NCI-H526 treated with DMSO at 0.1 percent for 48 hours (cell line): Measurements from ENCODE around the gene FAXDC2.
"Not testable (repeated sequence)": the region's sequence is repeated elsewhere in the genome, so short reads cannot be mapped to it uniquely, and the experiment has no call there.

Experiments
- DNase-seq: peaks from one replicate; lab custom pipeline; 2025; lab: John Stamatoyannopoulos, UW

Gene FAXDC2

DNA sequence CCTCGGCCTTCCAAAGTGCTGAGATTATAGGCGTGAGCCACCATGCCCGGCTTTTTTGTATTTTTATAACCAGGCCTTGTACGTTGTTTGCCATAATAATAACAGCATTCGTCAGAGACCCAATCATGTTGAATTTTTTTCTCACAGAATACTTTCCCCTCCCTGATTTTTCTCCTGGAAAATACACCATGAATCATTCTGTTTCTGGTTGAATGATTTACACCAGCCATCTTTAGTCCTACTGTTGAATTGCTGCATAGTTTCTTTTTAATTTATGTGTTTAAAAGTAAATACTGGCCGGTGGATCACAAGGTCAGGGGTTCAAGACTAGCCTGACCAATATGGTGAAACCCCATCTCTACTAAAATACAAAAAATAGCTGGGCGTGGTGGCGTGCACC lies 11.5 kb upstream of the FAXDC2 start:
- DNase-seq, result no peak

- no peak for DNase-seq
Measured at GRCh38 chr5:154860765-154861164, 10.4 kb upstream of the FAXDC2 start.

- no peak for DNase-seq
Measured at GRCh38 chr5:154860123-154860522, 9.7 kb upstream of the FAXDC2 start.

GRCh38 chr5:154858972-154859871 lies 8.8 kb upstream of the FAXDC2 start:
- DNase-seq, result peak; percentile 5

DNA sequence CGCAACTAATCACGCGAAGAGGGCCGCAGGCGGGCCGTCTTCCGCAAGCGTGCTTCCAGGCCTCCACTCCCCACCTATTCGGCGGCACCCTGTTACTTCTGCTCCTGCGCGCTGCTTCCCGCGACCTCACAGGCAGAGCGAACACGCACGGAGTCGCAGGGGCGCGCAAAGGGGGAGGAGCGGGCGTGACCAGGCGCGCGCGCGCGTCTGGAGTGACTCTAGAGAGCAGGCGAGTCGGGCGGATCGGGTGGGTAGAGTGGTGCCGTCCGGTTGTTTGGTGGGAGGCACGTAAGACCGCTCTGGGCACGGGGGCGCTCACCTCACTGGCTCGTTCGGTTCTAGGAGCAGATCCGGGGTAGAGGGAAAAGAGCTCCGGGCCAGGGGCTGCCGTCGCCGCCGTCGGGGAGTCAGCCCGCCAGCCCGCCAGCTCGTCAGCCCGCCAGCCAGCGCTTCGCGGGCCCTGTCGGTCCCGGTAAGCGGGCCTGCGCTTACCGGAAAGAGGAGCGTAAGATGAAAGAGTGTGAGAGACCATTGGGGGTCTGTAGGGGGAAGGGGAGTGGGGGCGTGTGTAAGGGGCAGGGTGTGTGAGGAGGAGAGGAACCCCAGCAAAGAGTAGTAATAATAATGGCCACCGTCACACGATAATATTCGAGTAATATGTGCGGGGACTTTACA lies 8.0 kb upstream of the FAXDC2 start, which contains the start of gene CNOT8:
Gene CNOT8 (plus strand): TSS at position 331 of the 675 bp plus-strand sequence. CDS start 4,652 bp downstream, outside the sequence.
- peak; percentile 97 for DNase-seq

GRCh38 chr5:154857530-154858296 lies 7.3 kb upstream of the FAXDC2 start:
- DNase-seq, result peak; percentile 97

DNA sequence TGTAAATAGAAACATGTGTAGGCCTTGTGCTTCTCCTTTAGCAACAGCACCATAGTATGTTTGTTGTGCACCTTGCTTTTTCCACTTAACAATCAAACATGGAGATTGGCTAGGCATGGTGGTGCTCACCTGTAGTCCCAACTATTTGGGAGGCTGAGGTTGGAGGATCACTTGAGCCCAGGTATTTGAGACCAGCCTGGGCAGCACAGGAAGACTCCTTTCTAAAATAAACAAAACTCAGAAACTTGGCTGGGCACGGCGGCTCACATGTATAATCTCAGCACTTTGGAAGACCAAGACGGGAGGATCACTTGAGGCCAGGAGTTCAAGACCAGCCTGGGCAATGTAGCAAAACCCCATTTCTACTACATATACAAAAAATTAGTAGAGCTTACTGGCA lies 948 bp upstream of the FAXDC2 start:
- DNase-seq, result no peak

DNA sequence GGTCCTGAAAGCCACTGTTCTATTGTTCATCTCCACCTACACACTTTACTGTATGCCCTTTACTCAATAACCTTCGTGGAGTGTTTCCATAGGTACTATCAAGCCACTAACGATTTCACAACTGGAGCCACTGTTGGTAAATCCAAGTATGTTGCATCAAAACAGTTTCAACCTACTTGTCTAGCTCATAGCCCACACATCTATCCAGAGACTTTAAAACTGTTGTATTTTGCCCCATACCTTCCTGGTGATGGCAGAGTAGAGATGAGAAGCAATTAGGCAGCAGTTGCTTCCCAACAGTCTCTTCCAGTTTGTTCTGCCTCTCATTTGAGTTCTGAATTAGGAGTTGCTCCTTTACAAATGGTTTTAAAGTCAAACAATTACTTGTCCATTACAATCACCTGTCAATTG lies 607 bp downstream of the FAXDC2 start:
- DNase-seq, result no peak

- DNase-seq, result no peak
Measured at GRCh38 chr5:154849264-154849785, 1.1 kb downstream of the FAXDC2 start.

DNA sequence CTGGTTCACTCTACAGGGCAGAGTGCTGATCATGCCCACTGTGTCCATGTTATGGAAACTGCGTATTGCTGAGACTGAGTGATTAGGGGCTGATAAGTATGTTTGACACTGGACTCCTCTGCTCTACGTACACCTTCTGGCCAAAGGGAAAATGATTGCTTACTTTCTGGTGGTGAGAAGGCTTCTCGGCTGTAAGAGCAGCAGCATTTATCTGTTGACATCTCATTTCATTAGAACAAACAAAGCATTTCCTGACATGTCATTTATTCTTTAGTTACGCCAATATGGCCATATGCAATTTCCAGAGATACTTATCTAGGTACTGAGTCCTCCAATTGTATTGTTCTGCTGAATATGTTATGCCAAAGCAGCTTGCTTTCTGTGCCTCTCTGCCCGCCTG lies 5.6 kb downstream of the FAXDC2 start:
- DNase-seq, result no peak

DNA sequence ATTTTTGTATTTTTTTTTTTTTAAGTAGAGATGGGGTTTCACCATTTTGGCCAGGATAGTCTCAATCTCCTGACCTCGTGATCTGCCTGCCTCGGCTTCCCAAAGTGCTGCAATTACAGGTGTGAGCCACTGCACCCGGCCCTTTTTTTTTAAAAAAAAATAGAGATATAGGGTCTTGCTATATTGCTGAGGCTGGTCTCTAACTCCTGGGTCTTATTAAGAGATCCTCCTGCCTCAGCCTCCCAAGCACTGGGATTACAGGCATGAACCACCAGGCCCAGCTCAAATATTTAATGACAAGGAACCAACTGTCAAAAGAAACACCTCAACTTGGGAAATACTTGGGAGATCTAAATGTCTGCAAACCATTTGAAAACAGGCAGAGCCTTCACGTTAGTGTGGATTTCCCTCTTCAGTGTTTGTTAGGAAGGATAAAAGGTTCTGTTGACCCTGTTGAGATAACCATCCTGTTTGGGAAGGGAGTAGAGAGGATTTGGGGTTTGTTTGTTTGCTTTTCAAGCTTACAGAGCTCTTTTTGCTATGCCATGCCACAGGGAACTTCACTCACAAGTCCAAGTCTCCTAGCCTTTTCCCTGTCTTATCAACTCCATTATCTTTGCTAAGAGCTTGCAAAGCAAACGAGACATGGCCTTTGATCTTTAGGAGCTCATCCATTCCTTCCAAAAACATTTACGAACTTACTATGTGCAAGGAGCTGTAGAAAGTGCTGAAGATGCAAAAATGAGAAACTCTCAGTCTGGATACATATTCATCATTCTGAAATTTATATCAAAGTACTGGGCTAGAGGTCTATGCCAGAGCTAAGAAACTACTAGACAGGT lies 7.5 kb downstream of the FAXDC2 start:
- no peak for DNase-seq

GRCh38 chr5:154841273-154841661 lies 9.1 kb downstream of the FAXDC2 start:
- DNase-seq, result no peak

DNA sequence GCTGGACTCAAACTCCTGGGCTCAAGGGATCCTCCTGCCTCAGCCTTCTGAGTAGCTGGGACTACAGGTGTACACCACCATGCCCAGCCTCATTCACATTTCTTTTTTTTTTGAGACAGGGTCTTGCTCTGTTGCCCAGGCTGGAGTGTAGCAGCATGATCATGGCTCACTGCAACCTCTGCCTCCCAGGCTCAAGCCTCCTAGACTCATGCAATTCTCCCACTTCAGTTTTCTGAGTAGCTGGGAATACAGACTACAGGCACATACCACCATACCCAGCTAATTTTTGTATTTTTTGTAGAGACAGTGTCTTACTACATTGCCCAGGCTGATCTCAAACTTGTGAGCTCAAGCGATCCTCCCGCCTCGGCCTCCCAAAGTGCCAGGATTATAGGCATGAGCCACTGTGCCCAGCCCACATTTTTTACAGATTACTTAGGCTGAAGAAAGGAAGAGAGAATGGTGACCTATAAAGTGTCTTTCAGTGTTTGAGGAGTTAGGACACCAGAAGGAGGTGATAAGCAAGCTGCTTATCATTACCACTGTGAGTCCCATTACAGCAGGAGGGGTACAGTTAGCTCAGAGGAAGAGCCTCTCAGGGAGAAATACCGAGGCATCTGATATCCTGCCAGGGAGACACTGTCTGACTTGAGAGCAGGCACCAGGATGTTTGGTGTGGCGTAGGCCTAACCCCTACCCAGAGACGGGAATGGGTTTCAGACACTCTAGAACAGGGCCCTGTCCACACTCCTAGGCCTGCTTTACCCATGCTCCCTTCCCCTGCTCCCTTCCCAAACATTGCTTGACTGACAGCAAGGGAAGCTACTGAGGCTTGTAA lies 9.7 kb downstream of the FAXDC2 start:
- no peak for DNase-seq

DNA sequence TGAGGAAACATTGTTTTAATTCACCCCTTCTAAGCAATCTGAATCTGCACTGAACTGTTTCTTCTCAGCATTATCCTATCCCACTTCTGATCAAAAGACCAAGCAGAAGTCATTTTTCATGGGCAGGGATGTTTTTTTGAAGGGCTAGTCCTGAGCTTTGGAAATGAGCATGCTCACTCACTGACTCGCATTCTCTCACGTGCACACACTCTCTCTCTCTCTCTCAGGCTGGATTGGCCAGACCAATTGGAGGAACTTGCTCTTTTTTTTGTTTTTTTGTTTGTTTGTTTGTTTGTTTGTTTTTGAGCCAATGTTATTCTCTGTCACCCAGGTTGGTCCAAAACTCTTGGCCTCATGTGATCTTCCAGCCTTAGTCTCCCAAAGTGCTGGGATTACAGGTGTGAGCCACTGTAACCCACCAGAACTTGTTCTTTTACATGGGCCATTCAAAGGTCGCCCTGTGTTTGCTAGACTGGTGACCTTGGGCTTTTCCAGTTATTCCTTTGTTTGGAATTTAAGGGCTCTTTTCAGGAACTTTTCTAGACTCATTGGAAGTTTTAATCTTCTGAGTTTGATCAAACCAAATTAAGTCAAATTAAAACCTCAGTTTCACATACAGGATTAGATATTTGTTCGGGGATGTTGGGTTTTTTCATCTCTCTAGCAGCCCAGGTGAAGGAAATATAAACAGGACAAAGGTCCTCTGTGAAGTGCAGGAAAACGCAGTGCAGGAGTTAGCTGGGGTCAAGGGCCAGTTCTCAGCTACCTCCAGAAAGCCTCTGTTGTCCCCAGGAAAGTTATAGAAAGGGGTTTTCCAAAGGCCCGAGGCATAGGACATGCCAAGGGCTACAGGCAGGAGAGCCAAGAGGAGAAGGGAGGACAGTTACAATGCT lies 13.1 kb downstream of the FAXDC2 start:
- no peak for DNase-seq

DNA sequence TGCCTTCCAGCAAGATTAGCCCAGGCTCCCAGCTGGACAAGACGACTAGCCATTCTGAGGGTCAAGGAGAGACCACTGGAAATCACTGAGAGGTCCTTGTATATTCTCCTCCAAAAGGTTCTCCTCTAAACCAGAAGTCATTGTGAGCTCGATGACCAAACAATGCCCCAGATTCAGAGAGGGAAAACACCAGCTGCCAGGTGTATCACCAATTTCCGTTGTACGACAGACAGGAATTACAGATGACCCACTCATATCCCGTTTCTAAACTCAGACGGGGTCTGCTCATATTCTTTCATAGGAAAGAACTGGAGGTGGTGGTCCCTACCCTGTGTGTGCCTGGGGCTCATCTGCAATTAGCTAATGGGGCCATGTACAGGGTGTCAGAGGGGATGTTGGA lies 14.2 kb downstream of the FAXDC2 start:
- DNase-seq, result no peak

DNA sequence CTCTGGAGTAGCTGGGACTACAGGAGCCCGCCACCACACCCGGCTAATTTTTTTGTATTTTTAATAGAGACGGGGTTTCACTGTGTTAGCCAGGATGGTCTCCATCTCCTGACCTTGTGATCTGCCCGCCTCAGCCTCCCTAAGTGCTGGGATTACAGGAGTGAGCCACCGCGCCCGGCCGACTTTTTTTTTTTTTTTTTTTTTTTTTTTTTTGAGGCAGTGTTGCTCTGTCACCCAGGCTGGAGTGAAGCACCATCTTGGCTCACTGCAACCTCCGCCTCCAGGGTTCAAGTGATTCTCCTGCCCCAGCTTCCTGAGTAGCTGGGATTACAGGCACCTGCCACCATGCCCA lies 14.7 kb downstream of the FAXDC2 start:
- DNase-seq, result not testable (repeated sequence)

- DNase-seq, result no peak
Measured at GRCh38 chr5:154834053-154834452, 16.4 kb downstream of the FAXDC2 start.

GRCh38 chr5:154832804-154833203 lies 17.6 kb downstream of the FAXDC2 start:
- not testable (repeated sequence) for DNase-seq

DNA sequence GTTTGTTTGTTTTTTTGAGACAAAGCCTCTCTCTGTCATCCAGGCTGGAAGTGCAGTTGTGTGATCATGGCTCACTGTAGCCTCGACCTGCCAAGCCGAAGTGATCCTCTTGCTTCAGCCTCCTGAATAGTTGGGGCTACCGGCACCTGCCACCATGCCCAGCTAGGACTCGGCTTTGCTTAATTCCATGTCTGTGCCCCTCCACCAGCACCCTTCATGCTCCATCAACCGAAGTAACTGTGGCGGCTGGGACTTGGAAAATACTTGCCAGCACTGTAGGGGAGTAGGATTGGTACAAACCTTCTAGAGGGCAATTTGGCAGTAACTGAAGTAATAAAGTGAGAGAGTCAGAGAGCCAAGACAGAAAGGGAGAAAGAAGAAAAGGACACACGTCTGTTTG lies 19.0 kb downstream of the FAXDC2 start:
- no peak for DNase-seq
